ENCODE measurements around the gene ANKS1B.

The ANKS1B gene

GRCh38 chr12:99108924-99109323, 875.8 kb downstream of the ANKS1B start:
- Histone ChIP-seq H3K4me1 (ENCODE audit: control insufficient read depth, insufficient read depth, low read length) (no peaks in the 10 kb centered on the region), H3K9ac (ENCODE audit: low read length) (no peak overlapping the region), H3K27ac (ENCODE audit: low read depth, low read length) (no peak overlapping the region), H3K9me3 (ENCODE audit: control insufficient read depth, insufficient read depth, low read depth, low read length) (no peaks in the 10 kb centered on the region), H3K36me3 (ENCODE audit: control insufficient read depth, insufficient read depth, low read length) (no peaks in the 10 kb centered on the region), H3K4me3 (ENCODE audit: low read depth, low read length) (no peak overlapping the region), H3K27me3 (ENCODE audit: control insufficient read depth, insufficient read depth, low read length) (no peaks in the 10 kb centered on the region)

GRCh38 chr12:99099786-99100185, 885.0 kb downstream of the ANKS1B start:
- Histone ChIP-seq H3K4me3 (ENCODE audit: low read depth, low read length) (no peak overlapping the region), H3K4me1 (ENCODE audit: control insufficient read depth, insufficient read depth, low read length) (no peaks in the 10 kb centered on the region; the same call in 1 of the 2 replicates), H3K27me3 (ENCODE audit: control insufficient read depth, insufficient read depth, low read length) (no peaks in the 10 kb centered on the region), H3K27ac (ENCODE audit: low read depth, low read length) (no peak overlapping the region), H3K9ac (ENCODE audit: low read length) (no peak overlapping the region), H3K36me3 (ENCODE audit: control insufficient read depth, insufficient read depth, low read length) (no peaks in the 10 kb centered on the region), H3K9me3 (ENCODE audit: control insufficient read depth, insufficient read depth, low read depth, low read length) (no peaks in the 10 kb centered on the region)

- H3K4me3 ChIP-seq (ENCODE audit: low read depth, low read length): no peak overlapping the region
- peaks cover 5% of the 10 kb centered on the region for H3K4me1 ChIP-seq (ENCODE audit: control insufficient read depth, insufficient read depth, low read length)
- H3K27ac ChIP-seq (ENCODE audit: low read depth, low read length): no peak overlapping the region
Observed at GRCh38 chr12:99097171-99097570, 887.6 kb downstream of the ANKS1B start.

GRCh38 chr12:99093166-99093565, 891.6 kb downstream of the ANKS1B start:
- Histone ChIP-seq H3K27ac (ENCODE audit: low read depth, low read length) (no peak overlapping the region), H3K4me3 (ENCODE audit: low read depth, low read length) (no peak overlapping the region), H3K27me3 (ENCODE audit: control insufficient read depth, insufficient read depth, low read length) (no peaks in the 10 kb centered on the region), H3K9me3 (ENCODE audit: control insufficient read depth, insufficient read depth, low read depth, low read length) (no peaks in the 10 kb centered on the region), H3K36me3 (ENCODE audit: control insufficient read depth, insufficient read depth, low read length) (no peaks in the 10 kb centered on the region), H3K4me1 (ENCODE audit: control insufficient read depth, insufficient read depth, low read length) (peaks cover 5% of the 10 kb centered on the region; the same call in 1 of the 2 replicates), H3K9ac (ENCODE audit: low read length) (no peak overlapping the region)

More at GRCh38 chr12:99097171-99097570, 887.6 kb downstream of the ANKS1B start:
- Histone ChIP-seq H3K27me3 (ENCODE audit: control insufficient read depth, insufficient read depth, low read length) (no peaks in the 10 kb centered on the region), H3K9ac (ENCODE audit: low read length) (no peak overlapping the region), H3K36me3 (ENCODE audit: control insufficient read depth, insufficient read depth, low read length) (no peaks in the 10 kb centered on the region), H3K9me3 (ENCODE audit: control insufficient read depth, insufficient read depth, low read depth, low read length) (no peaks in the 10 kb centered on the region)

- Histone ChIP-seq H3K4me1 (ENCODE audit: control insufficient read depth, insufficient read depth, low read length) (peaks cover 8% of the 10 kb centered on the region), H3K27ac (ENCODE audit: low read depth, low read length) (no peak overlapping the region)
Observed at GRCh38 chr12:99092100-99092851, 892.5 kb downstream of the ANKS1B start.

GRCh38 chr12:99087278-99087677, 897.5 kb downstream of the ANKS1B start:
- H3K9me3 ChIP-seq (ENCODE audit: control insufficient read depth, insufficient read depth, low read depth, low read length): no peaks in the 10 kb centered on the region
- no peaks in the 10 kb centered on the region for H3K36me3 ChIP-seq (ENCODE audit: control insufficient read depth, insufficient read depth, low read length)
- H3K27ac ChIP-seq (ENCODE audit: low read depth, low read length): no peak overlapping the region
- no peaks in the 10 kb centered on the region for H3K27me3 ChIP-seq (ENCODE audit: control insufficient read depth, insufficient read depth, low read length)
- H3K4me3 ChIP-seq (ENCODE audit: low read depth, low read length): no peak overlapping the region
- no peak overlapping the region for H3K9ac ChIP-seq (ENCODE audit: low read length)
- H3K4me1 ChIP-seq (ENCODE audit: control insufficient read depth, insufficient read depth, low read length): peaks cover 9% of the 10 kb centered on the region; the same call in 1 of the 2 replicates

More at GRCh38 chr12:99092100-99092851, 892.5 kb downstream of the ANKS1B start:
- Histone ChIP-seq H3K27me3 (ENCODE audit: control insufficient read depth, insufficient read depth, low read length) (no peaks in the 10 kb centered on the region), H3K9ac (ENCODE audit: low read length) (no peak overlapping the region), H3K36me3 (ENCODE audit: control insufficient read depth, insufficient read depth, low read length) (no peaks in the 10 kb centered on the region), H3K4me3 (ENCODE audit: low read depth, low read length) (no peak overlapping the region), H3K9me3 (ENCODE audit: control insufficient read depth, insufficient read depth, low read depth, low read length) (no peaks in the 10 kb centered on the region)

GRCh38 chr12:99079811-99080210, 904.9 kb downstream of the ANKS1B start:
- Histone ChIP-seq H3K27me3 (ENCODE audit: control insufficient read depth, insufficient read depth, low read length) (no peaks in the 10 kb centered on the region), H3K9ac (ENCODE audit: low read length) (no peak overlapping the region), H3K9me3 (ENCODE audit: control insufficient read depth, insufficient read depth, low read depth, low read length) (no peaks in the 10 kb centered on the region), H3K4me1 (ENCODE audit: control insufficient read depth, insufficient read depth, low read length) (no peaks in the 10 kb centered on the region), H3K27ac (ENCODE audit: low read depth, low read length) (no peak overlapping the region), H3K4me3 (ENCODE audit: low read depth, low read length) (no peak overlapping the region), H3K36me3 (ENCODE audit: control insufficient read depth, insufficient read depth, low read length) (no peaks in the 10 kb centered on the region)

- Histone ChIP-seq H3K36me3 (ENCODE audit: control insufficient read depth, insufficient read depth, low read length) (no peaks in the 10 kb centered on the region), H3K27ac (ENCODE audit: low read depth, low read length) (no peak overlapping the region), H3K27me3 (ENCODE audit: control insufficient read depth, insufficient read depth, low read length) (no peaks in the 10 kb centered on the region), H3K4me3 (ENCODE audit: low read depth, low read length) (no peak overlapping the region), H3K9me3 (ENCODE audit: control insufficient read depth, insufficient read depth, low read depth, low read length) (no peaks in the 10 kb centered on the region), H3K4me1 (ENCODE audit: control insufficient read depth, insufficient read depth, low read length) (no peaks in the 10 kb centered on the region), H3K9ac (ENCODE audit: low read length) (no peak overlapping the region)
Observed at GRCh38 chr12:99068993-99069747, 915.6 kb downstream of the ANKS1B start.

GRCh38 chr12:99067171-99067785, 917.5 kb downstream of the ANKS1B start:
- Histone ChIP-seq H3K4me3 (ENCODE audit: low read depth, low read length) (no peak overlapping the region), H3K36me3 (ENCODE audit: control insufficient read depth, insufficient read depth, low read length) (no peaks in the 10 kb centered on the region), H3K9me3 (ENCODE audit: control insufficient read depth, insufficient read depth, low read depth, low read length) (no peaks in the 10 kb centered on the region), H3K27ac (ENCODE audit: low read depth, low read length) (no peak overlapping the region), H3K4me1 (ENCODE audit: control insufficient read depth, insufficient read depth, low read length) (no peaks in the 10 kb centered on the region), H3K9ac (ENCODE audit: low read length) (no peak overlapping the region), H3K27me3 (ENCODE audit: control insufficient read depth, insufficient read depth, low read length) (no peaks in the 10 kb centered on the region)

- no peak overlapping the region for H3K4me3 ChIP-seq (ENCODE audit: low read depth, low read length)
- H3K27me3 ChIP-seq (ENCODE audit: control insufficient read depth, insufficient read depth, low read length): no peaks in the 10 kb centered on the region
- H3K9me3 ChIP-seq (ENCODE audit: control insufficient read depth, insufficient read depth, low read depth, low read length): no peaks in the 10 kb centered on the region
- H3K27ac ChIP-seq (ENCODE audit: low read depth, low read length): no peak overlapping the region
- no peaks in the 10 kb centered on the region for H3K4me1 ChIP-seq (ENCODE audit: control insufficient read depth, insufficient read depth, low read length)
- no peak overlapping the region for H3K9ac ChIP-seq (ENCODE audit: low read length)
- H3K36me3 ChIP-seq (ENCODE audit: control insufficient read depth, insufficient read depth, low read length): no peaks in the 10 kb centered on the region
Observed at GRCh38 chr12:99066726-99067125, 918.0 kb downstream of the ANKS1B start.

GRCh38 chr12:99063182-99063581, 921.6 kb downstream of the ANKS1B start:
- H3K27me3 ChIP-seq (ENCODE audit: control insufficient read depth, insufficient read depth, low read length): no peaks in the 10 kb centered on the region
- no peaks in the 10 kb centered on the region for H3K4me1 ChIP-seq (ENCODE audit: control insufficient read depth, insufficient read depth, low read length)
- no peak overlapping the region for H3K4me3 ChIP-seq (ENCODE audit: low read depth, low read length)
- no peak overlapping the region for H3K27ac ChIP-seq (ENCODE audit: low read depth, low read length)
- no peaks in the 10 kb centered on the region for H3K9me3 ChIP-seq (ENCODE audit: control insufficient read depth, insufficient read depth, low read depth, low read length)
- H3K9ac ChIP-seq (ENCODE audit: low read length): no peak overlapping the region
- no peaks in the 10 kb centered on the region for H3K36me3 ChIP-seq (ENCODE audit: control insufficient read depth, insufficient read depth, low read length)
